ENCODE measurements around the gene NR4A1.
"Not testable (repeated sequence)": the region's sequence is repeated elsewhere in the genome, so short reads cannot be mapped to it uniquely, and the experiment has no call there.

NR4A1 gene

DNA sequence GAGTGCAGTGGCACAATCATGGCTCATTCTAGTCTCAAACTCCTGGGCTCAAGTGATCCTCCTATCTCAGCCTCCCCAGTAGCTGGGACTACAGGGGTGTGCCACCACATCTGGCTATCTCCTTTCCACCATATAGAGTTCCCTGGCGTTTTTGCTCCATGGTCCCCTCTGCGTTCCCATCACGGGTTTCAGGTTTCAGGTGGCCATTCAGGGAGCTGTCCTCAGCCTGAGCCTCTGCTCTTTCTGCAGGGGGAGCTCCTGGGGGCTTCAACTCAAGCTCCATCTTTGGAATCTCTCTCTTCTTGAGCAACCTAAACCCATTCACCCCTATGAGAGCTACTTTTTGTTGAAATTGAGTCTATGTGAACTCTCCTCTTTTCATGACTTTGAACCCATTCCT, 39.8 kb downstream of the NR4A1 start:
- no peak for DNase-seq (ENCODE audit: low read depth)
- no peak for TF ChIP-seq CTCF (IDR thresholded peaks at IDR 0.05; ENCODE audit: insufficient read depth, low read depth, low read length, missing control alignments)
- H3K4me3 ChIP-seq (ENCODE audit: low read length): no peak overlapping the region

GRCh38 chr12:52091869-52092268, 40.6 kb downstream of the NR4A1 start:
- no peak for TF ChIP-seq CTCF (IDR thresholded peaks at IDR 0.05; ENCODE audit: insufficient read depth, low read depth, low read length, missing control alignments)

DNA sequence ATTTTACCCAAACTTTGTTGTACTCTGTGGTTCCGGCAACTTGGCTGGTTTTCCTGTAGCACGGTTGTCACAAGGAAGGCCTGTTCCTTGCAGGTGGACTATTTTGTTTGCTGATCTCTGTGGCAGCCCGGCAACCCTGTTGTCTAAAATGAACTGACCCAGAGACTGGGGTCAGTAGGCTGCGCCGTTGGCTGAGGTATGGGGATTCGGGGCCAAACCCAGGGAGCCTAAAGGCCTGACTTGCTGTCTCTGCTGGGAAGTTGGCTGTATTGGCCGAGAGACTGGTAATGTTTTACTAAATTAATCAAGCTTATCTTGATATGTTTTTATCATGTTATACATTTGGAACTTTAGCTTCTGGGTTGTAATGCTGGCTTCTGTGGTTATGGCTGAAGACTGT, 42.1 kb downstream of the NR4A1 start:
- TF ChIP-seq CTCF (IDR thresholded peaks at IDR 0.05; ENCODE audit: insufficient read depth, low read depth, low read length, missing control alignments): no peak
- no peak overlapping the region for H3K4me3 ChIP-seq (ENCODE audit: low read length)
- DNase-seq (ENCODE audit: low read depth): no peak

More at GRCh38 chr12:52091869-52092268, 40.6 kb downstream of the NR4A1 start:
- no peak for DNase-seq (ENCODE audit: low read depth)
- no peak overlapping the region for H3K4me3 ChIP-seq (ENCODE audit: low read length)

DNA sequence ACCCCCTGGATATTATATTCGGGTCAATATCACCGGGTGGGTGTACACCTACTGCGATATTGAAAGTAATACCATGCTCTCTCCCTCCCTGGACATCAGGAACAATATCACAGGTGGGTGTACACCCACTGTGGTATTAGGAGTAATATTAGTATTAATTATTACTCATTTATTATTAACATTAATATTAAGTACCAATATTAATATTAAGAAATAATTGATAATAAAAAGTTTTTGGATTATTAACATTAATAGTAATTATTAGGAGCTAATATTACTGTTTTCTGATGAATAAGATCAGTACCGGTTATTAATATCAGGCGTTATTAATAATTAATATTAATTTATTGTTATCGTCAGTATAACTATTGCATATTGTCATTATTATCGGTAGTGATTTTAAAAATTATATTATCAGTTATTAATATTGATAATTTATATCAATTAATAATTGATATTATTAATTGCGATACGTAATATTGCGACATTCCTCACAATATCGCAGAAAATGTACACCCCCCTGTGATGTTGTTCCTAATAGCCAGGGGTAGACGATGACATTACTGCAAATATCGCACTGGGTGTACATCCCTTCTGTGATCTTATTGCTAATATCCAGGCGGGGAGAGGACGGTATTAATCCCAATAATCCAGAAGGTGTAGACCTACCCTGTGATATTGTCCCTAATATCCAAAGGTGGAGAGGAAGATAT, 45.2 kb downstream of the NR4A1 start:
- no peak for TF ChIP-seq CTCF (IDR thresholded peaks at IDR 0.05; ENCODE audit: insufficient read depth, low read depth, low read length, missing control alignments)
- no peak for DNase-seq (ENCODE audit: low read depth)

DNA sequence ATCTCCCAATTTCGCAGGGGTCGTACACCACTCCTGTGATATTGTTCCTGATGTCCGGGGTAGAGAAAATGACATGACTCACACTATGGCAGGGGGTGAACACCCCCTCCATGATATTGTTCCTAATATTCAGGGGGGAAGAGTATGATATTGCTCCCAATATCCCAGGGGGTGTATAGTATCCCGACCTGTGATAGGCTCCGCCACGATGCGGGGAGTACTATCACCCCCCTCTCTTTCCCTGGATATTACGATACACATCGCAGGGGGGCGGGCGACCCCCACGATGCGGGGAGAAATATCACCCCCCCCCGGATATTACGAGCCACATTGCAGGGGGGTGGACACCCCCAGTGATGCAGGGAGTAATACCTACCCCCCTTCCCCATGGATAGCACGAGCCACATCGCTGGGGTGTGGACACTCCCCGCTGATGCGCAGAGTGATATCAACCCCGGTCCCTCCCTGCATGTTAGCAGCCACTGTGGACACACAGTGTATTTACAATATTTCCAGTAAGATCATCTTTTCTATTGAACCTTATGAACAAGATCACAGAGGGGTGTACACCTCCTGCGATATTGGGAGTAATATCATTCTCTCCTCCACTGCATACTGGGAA, 45.9 kb downstream of the NR4A1 start:
- H3K4me3 ChIP-seq (ENCODE audit: low read length): no peak overlapping the region
- no peak for DNase-seq (ENCODE audit: low read depth)
- no peak for TF ChIP-seq CTCF (IDR thresholded peaks at IDR 0.05; ENCODE audit: insufficient read depth, low read depth, low read length, missing control alignments)

More for the DNA sequence above, 45.2 kb downstream of the NR4A1 start:
- no peak overlapping the region for H3K4me3 ChIP-seq (ENCODE audit: low read length)

DNA sequence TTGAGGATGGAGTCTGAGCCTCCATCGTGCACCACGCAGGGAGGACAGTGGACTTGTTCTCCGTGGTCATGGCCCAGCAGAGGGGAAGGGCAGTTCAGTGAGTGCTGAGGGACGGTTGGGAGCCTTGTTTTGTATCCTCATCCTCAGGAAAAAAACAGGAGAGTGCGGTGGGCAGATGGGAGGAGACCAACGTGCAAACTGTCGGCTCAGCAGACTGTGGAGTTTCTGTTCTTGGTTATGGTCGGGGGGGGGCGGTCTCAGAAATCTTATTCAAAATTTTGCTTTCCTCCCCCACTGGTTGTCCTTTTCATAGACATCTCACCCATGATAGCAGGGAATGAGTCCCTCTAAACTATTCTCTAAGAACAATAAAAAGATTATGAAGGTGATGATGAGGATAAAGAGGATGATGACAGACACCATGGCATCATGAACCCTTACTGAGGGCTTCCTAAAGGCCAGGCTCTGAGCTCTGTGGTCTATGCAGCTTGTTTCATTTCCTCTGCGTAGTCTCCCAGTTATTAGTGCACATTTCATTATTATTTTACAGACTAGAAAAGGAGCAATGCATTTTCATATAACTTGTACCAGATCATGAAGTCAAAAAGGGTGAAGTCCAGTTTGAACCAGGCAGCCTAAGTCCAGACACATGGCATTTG, 53.3 kb downstream of the NR4A1 start:
- DNase-seq (ENCODE audit: low read depth); H3K4me3 ChIP-seq (ENCODE audit: low read length): not testable (repeated sequence)
